GM23248 (cell line): ENCODE results near the gene NSD1.

Experiments used
- EZH2 ChIP-seq: fragments of 200-600 bp; sonication (generic); IDR thresholded peaks from 2 replicates; pipeline ENCODE4 v1.6.1; 2018; ENCODE audit warnings: antibody characterized with exemption, mild to moderate bottlenecking; ENCODE audit not compliant: insufficient read depth, poor library complexity, severe bottlenecking
- EZH2phosphoT487 ChIP-seq: fragments of 200-600 bp; sonication (generic); IDR thresholded peaks from 2 replicates; pipeline ENCODE4 v1.6.1; 2018; ENCODE audit warnings: antibody characterized with exemption, moderate library complexity, mild to moderate bottlenecking, low read depth; ENCODE audit not compliant: insufficient read depth

DNA sequence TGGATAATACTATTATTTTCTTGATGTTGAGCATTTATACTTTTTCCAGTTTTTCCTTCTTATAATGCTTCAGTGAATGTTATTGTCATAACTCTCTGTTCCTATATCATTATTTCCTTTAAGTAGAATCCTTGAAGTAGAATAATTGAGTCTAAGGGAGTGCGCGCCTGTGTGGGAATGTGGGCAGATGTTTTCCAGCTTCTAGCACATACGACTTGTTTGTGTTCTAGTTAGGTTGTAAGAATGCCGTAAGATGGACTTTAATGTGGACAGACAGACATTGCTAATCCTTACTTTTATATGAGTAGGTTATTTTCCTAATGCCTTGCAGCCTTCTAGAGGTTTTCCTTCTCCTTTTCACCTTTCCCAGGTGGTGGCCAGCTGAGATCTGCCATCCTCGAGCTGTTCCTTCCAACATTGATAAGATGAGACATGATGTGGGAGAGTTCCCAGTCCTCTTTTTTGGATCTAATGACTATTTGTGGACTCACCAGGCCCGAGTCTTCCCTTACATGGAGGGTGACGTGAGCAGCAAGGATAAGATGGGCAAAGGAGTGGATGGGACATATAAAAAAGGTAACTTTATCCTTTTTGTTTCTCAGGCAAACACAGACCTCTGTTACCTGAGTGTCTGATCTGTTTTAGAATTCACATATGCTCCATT is 135.8 kb downstream of the NSD1 start:
- TF ChIP-seq EZH2phosphoT487, result no peak
- TF ChIP-seq EZH2, result no peak
